Motor neuron (in vitro differentiated cells): ENCODE results near the gene C1orf159. TPM values are rescaled to one million over a fixed set of nuclear protein-coding genes. Genes with fewer than 3 reads are reported as not detected.

Experiments
- ATAC-seq, 8 experiments: fragments of 200-7000 bp; cut with Tn5 transposase; replicated peaks in 6 of 8; 2 replicates each; pipeline ENCODE4 v1.8.0; 2021; ENCODE audit warnings: mild to moderate bottlenecking in 8 of 8, moderate library complexity in 8 of 8
- H3K27ac ChIP-seq, 2 donors: fragments of 250-450 bp; sonication (Bioruptor Pico); 2 replicates each; pipeline ENCODE4 v1.9.0; 2021; ENCODE audit warnings: antibody characterized with exemption in 2 of 2, mild to moderate bottlenecking in 2 of 2, moderate library complexity in 1 of 2
- H3K4me1 ChIP-seq, 2 donors: fragments of 250-450 bp; sonication (Bioruptor Pico); replicated peaks in 1 of 2; 2 replicates each; pipeline ENCODE4 v1.6.1; 2021; ENCODE audit warnings: antibody characterized with exemption in 2 of 2, mild to moderate bottlenecking in 2 of 2, moderate library complexity in 1 of 2
- H3K4me3 ChIP-seq, 5 donors: fragments of 250-450 bp; sonication (Bioruptor Pico); 2 replicates each; pipeline ENCODE4 v1.9.0; 2021; ENCODE audit warnings: antibody characterized with exemption in 5 of 5, mild to moderate bottlenecking in 5 of 5, moderate library complexity in 4 of 5
- WGBS, 10 experiments: fragments of 450-650 bp; shearing (Covaris generic); methylation state at CpG; one replicate each; pipeline ENCODE4 v1.0.0; 2022; 5-methylcytosine and 5-hydroxymethylcytosine counted together
- in situ Hi-C, 9 experiments: fragments of 400-800 bp; cut with MboI; loops; one replicate each; pipeline ENCODE4 v1.15.0; 2021; ENCODE audit warnings: low sequenced_read_pairs in 9 of 9, low pct_unique_long_range_greater_than_20kb in 2 of 9; ENCODE audit not compliant: unreplicated experiment in 9 of 9
- total RNA-seq, 8 experiments: library from RNA; unstranded; fragments of 300-600 nt; gene quantifications; 2 replicates each; pipeline versions ENCODE4 v1.2.3 to v1.2.4, GENCODE V29; 2022

C1orf159 gene
- total RNA-seq, 8 experiments from 2014 or later, result 5.8 to 17.9 (median 9.7) TPM

GRCh38 chr1:1136547-1137230, 20.8 kb upstream of the C1orf159 start:
- ATAC-seq, result peak in 4 of 8 experiments; percentile 16 to 34 (median 24)
- WGBS, 10 experiments, result 82 to 100% (median 93%) methylated on average over 3 of the region's 48 CpGs; no CpG with 5 or more reads in 7 of the 10 experiments
- in situ Hi-C loops, result no loop called here

GRCh38 chr1:1135339-1136136, 19.6 kb upstream of the C1orf159 start:
- H3K27ac ChIP-seq, result no peak overlapping the region
- no peak overlapping the region for H3K4me3 ChIP-seq
- WGBS, 10 experiments, result 39 to 79% (median 66%) methylated on average over 6 to 16 of the region's 20 CpGs; no CpG with 5 or more reads in 1 of the 10 experiments
- in situ Hi-C loops, result no loop called here
- peak; percentile 56 to 96 (median 76) for ATAC-seq
- peaks cover 17 to 21% of the 10 kb centered on the region in 2 donors for H3K4me1 ChIP-seq

More at GRCh38 chr1:1136547-1137230, 20.8 kb upstream of the C1orf159 start:
- Histone ChIP-seq H3K27ac (no peak overlapping the region), H3K4me3 (no peak overlapping the region), H3K4me1 (peaks cover 17 to 21% of the 10 kb centered on the region in 2 donors)

GRCh38 chr1:1134300-1134970, 18.5 kb upstream of the C1orf159 start:
- no peak for ATAC-seq
- Histone ChIP-seq H3K4me3 (no peak overlapping the region), H3K4me1 (peaks cover 18 to 21% of the 10 kb centered on the region in 2 donors), H3K27ac (no peak overlapping the region)
- 42 to 95% (median 88%) methylated on average over 3 to 13 of the region's 28 CpGs; no CpG with 5 or more reads in 7 of the 10 experiments for WGBS, 10 experiments
- in situ Hi-C loops, result no loop called here

- in situ Hi-C loops, result no loop called here
- 0 to 96% (median 79%) methylated on average over 1 to 17 of the region's 32 CpGs; no CpG with 5 or more reads in 5 of the 10 experiments for WGBS, 10 experiments
- ATAC-seq, result peak in 1 of 8 experiments; percentile 41
These were observed 17.3 kb upstream of the C1orf159 start for GRCh38 chr1:1132956-1133750.

GRCh38 chr1:1132042-1132950, 16.4 kb upstream of the C1orf159 start:
- 66 to 88% (median 75%) methylated on average over 2 to 27 of the region's 48 CpGs; no CpG with 5 or more reads in 5 of the 10 experiments for WGBS, 10 experiments
- Histone ChIP-seq H3K4me3 (no peak overlapping the region), H3K4me1 (peaks cover 23 to 29% of the 10 kb centered on the region in 2 donors), H3K27ac (no peak overlapping the region)
- no peak for ATAC-seq
- in situ Hi-C loops, result no loop called here

More at GRCh38 chr1:1132956-1133750, 17.3 kb upstream of the C1orf159 start:
- Histone ChIP-seq H3K27ac (no peak overlapping the region), H3K4me1 (peaks cover 27 to 30% of the 10 kb centered on the region in 2 donors), H3K4me3 (no peak overlapping the region)

- Histone ChIP-seq H3K4me3 (no peak overlapping the region), H3K27ac (no peak overlapping the region), H3K4me1 (peaks cover 20 to 25% of the 10 kb centered on the region in 2 donors)
- 60 to 96% (median 81%) methylated on average over 1 to 42 of the region's 43 CpGs; no CpG with 5 or more reads in 1 of the 10 experiments for WGBS, 10 experiments
- ATAC-seq, result no peak
- in situ Hi-C loops, result no loop called here
These were observed 14.6 kb upstream of the C1orf159 start for GRCh38 chr1:1130206-1131120.

- in situ Hi-C loops, result no loop called here
- Histone ChIP-seq H3K27ac (no peak overlapping the region), H3K4me3 (no peak overlapping the region), H3K4me1 (peaks cover 16 to 20% of the 10 kb centered on the region in 2 donors)
- 60 to 100% (median 83%) methylated on average over 1 to 18 of the region's 19 CpGs; no CpG with 5 or more reads in 1 of the 10 experiments for WGBS, 10 experiments
- ATAC-seq, result no peak
These were observed 13.5 kb upstream of the C1orf159 start for GRCh38 chr1:1129381-1129821.

GRCh38 chr1:1128454-1129139, 12.7 kb upstream of the C1orf159 start:
- peak in 4 of 8 experiments; percentile 7 to 19 (median 14) for ATAC-seq
- in situ Hi-C loops, result no loop called here
- WGBS, 10 experiments, result 62 to 91% (median 86%) methylated on average over 7 to 21 of the region's 32 CpGs; no CpG with 5 or more reads in 5 of the 10 experiments
- H3K27ac ChIP-seq, result no peak overlapping the region
- peaks cover 16 to 20% of the 10 kb centered on the region in 2 donors for H3K4me1 ChIP-seq
- no peak overlapping the region for H3K4me3 ChIP-seq

GRCh38 chr1:1127551-1128451, 11.9 kb upstream of the C1orf159 start:
- WGBS, 10 experiments, result 75 to 96% (median 83%) methylated on average over 1 to 11 of the region's 45 CpGs; no CpG with 5 or more reads in 6 of the 10 experiments
- no peak overlapping the region for H3K27ac ChIP-seq
- no peak overlapping the region for H3K4me3 ChIP-seq
- ATAC-seq, result no peak
- peaks cover 18 to 23% of the 10 kb centered on the region in 2 donors for H3K4me1 ChIP-seq
- in situ Hi-C loops, result no loop called here
